Heart left ventricle (tissue), 13 donors: ENCODE results near the gene MGST1.

Experiments used
- POLR2A ChIP-seq, 2 donors: fragments of 450-650 bp; IDR thresholded peaks; one replicate each; pipeline ENCODE4 v1.6.1; 2017; ENCODE audit warnings: antibody characterized with exemption in 2 of 2, mild to moderate bottlenecking in 2 of 2, moderate library complexity in 2 of 2
- TF ChIP-seq, protein P1 (sequence below), 12 donors: fragments of 200-600 bp; sonication (generic) in 4 of 12; IDR thresholded peaks; one replicate each; pipeline versions ENCODE4 v1.5.0 to v1.8.0; 2018 to 2022; ENCODE audit warnings: antibody characterized with exemption in 12 of 12, mild to moderate bottlenecking in 5 of 12
- donor health status: ischemic (EF 13 %, LVEDD 7.1; RV severe dilation, severe dysfunction).
- donor health status: DM: no; HTN: yes; CAD: no.
- donor health status: DM: no; HTN: no; CAD: no.
- donor health status: ischemic (EF 25% LVEDD 6.9; RV normal size, moderate dysfunction).
- donor health status: ischemic (EF 25% LVEDD 5.7; RV mildly dilated, moderate dysfunction).
- donor health status: ischemic (EF 35%, LVEDD 5.7; RV mildly dilated, moderate dysfunction).
- donor health status: nonischemic (EF 11% LVEDD 7.7; RV severe dilation, severe dysfunction).
- donor health status: DM: yes; HTN: yes; CAD: no.
- donor health status: PGD.
- donor health status: ischemic (EF 29% LVEDD 5.4; RV normal size, mild dysfunction).
- donor health status: nonischemic (EF 23%, LVEDD 6.1; RV moderate dilation, normal function).

DNA sequence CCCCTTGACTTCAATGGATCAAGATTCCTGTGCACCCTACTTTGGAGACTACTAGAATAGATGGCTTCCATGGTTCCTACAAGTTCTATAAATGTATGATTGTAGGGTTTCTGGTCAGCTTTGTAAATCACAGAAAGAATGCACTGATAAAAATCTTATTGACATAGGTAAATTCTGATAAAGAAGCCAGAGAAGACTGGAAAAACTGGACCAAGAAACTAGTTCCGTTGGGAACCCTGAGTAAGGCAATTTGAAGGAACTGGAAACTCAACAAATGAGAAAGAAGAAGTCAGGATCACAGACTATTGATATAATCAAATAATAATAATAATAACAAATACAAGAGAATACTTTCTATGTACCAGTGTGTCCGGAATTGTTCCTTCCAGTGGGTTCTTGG is 15.4 kb upstream of the MGST1 start:
- TF ChIP-seq, protein P1, sequence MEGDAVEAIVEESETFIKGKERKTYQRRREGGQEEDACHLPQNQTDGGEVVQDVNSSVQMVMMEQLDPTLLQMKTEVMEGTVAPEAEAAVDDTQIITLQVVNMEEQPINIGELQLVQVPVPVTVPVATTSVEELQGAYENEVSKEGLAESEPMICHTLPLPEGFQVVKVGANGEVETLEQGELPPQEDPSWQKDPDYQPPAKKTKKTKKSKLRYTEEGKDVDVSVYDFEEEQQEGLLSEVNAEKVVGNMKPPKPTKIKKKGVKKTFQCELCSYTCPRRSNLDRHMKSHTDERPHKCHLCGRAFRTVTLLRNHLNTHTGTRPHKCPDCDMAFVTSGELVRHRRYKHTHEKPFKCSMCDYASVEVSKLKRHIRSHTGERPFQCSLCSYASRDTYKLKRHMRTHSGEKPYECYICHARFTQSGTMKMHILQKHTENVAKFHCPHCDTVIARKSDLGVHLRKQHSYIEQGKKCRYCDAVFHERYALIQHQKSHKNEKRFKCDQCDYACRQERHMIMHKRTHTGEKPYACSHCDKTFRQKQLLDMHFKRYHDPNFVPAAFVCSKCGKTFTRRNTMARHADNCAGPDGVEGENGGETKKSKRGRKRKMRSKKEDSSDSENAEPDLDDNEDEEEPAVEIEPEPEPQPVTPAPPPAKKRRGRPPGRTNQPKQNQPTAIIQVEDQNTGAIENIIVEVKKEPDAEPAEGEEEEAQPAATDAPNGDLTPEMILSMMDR (IDR thresholded peaks at IDR 0.05), result no peak
- TF ChIP-seq POLR2A (IDR thresholded peaks at IDR 0.05), result no peak
